Right ventricle myocardium inferior (tissue), 1 donor: ENCODE data around the gene SLC6A9. TPM values are rescaled to one million over a fixed set of nuclear protein-coding genes. Genes with fewer than 3 reads are reported as not detected.

Source experiments
- ATAC-seq: fragments of 200-7000 bp; cut with Tn5 transposase; one replicate; pipeline ENCODE4 v1.9.1; 2020; ENCODE audit warnings: mild to moderate bottlenecking, moderate library complexity
- DNase-seq: peaks from one replicate; pipeline ENCODE4 v3.0.0; 2021; ENCODE audit errors: missing footprints
- intact Hi-C: fragments of 100-400 bp; cut with DNase I; formaldehyde crosslinking; loops from one replicate; pipeline ENCODE4 v1.11.0; 2022
- total RNA-seq: library from RNA; stranded (reverse); fragmentation: NEBNext Ultra II Directional; extraction: Animal tissue kit (Norgen Biotek cat#: 25700); gene quantifications from one replicate; pipeline ENCODE4 v1.2.1, GENCODE V29; 2021
- donor health status: DM: no; HTN: yes; CAD: no; lungs with severe emphysema.

The SLC6A9 gene
- total RNA-seq, 1 donor from 2014 or later: 1.5 TPM

- ATAC-seq (no peak), DNase-seq (no peak)
- intact Hi-C loops: no loop called here
These were observed 2.5 kb upstream of the SLC6A9 start for GRCh38 chr1:44033756-44034155.

GRCh38 chr1:44033041-44033575 lies 1.8 kb upstream of the SLC6A9 start:
- intact Hi-C loops: no loop called here
- ATAC-seq: no peak
- DNase-seq: no peak

GRCh38 chr1:44032170-44032790 lies 1.0 kb upstream of the SLC6A9 start:
- intact Hi-C loops: no loop called here
- no peak for ATAC-seq

GRCh38 chr1:44030605-44031251 lies 534 bp downstream of the SLC6A9 start:
- DNase-seq (no peak), ATAC-seq (peak; percentile 51)
- intact Hi-C loops: no loop called here

More at GRCh38 chr1:44032170-44032790, 1.0 kb upstream of the SLC6A9 start:
- no peak for DNase-seq

GRCh38 chr1:44029911-44030604 lies 1.2 kb downstream of the SLC6A9 start:
- intact Hi-C loops: no loop called here
- peak; percentile 93 for ATAC-seq
- DNase-seq: peak; percentile 96

- no peak for DNase-seq
- ATAC-seq: peak; percentile 9
These were observed 1.9 kb downstream of the SLC6A9 start for GRCh38 chr1:44029260-44029910.

GRCh38 chr1:44027320-44027719 lies 3.9 kb downstream of the SLC6A9 start:
- DNase-seq: no peak
- intact Hi-C loops: no loop called here
- ATAC-seq: no peak

More at GRCh38 chr1:44029260-44029910, 1.9 kb downstream of the SLC6A9 start:
- intact Hi-C loops: no loop called here

GRCh38 chr1:44025816-44026215 lies 5.4 kb downstream of the SLC6A9 start:
- ATAC-seq: no peak
- peak; percentile 33 for DNase-seq
- intact Hi-C loops: no loop called here

- ATAC-seq: no peak
- DNase-seq: no peak
- intact Hi-C loops: no loop called here
These were observed 6.2 kb downstream of the SLC6A9 start for GRCh38 chr1:44024903-44025525.

GRCh38 chr1:44024031-44024902 lies 7.0 kb downstream of the SLC6A9 start:
- intact Hi-C loops: no loop called here
- DNase-seq: peak; percentile 55
- ATAC-seq: no peak

- peak; percentile 43 for DNase-seq
- intact Hi-C loops: no loop called here
- peak; percentile 42 for ATAC-seq
These were observed 9.5 kb downstream of the SLC6A9 start for GRCh38 chr1:44021581-44022321.

GRCh38 chr1:44021156-44021555 lies 10.1 kb downstream of the SLC6A9 start:
- DNase-seq (peak; percentile 9), ATAC-seq (no peak)
- intact Hi-C loops: no loop called here

GRCh38 chr1:44020464-44020863 lies 10.8 kb downstream of the SLC6A9 start:
- DNase-seq: peak; percentile 20

GRCh38 chr1:44019466-44019948 lies 11.8 kb downstream of the SLC6A9 start:
- intact Hi-C loops: no loop called here
- DNase-seq (peak; percentile 56), ATAC-seq (no peak)

More at GRCh38 chr1:44020464-44020863, 10.8 kb downstream of the SLC6A9 start:
- ATAC-seq: no peak
- intact Hi-C loops: no loop called here

GRCh38 chr1:44016890-44017400 lies 14.3 kb downstream of the SLC6A9 start:
- DNase-seq (peak; percentile 53), ATAC-seq (no peak)
- intact Hi-C loops: no loop called here

GRCh38 chr1:44016041-44016889 lies 15.0 kb downstream of the SLC6A9 start:
- peak; percentile 34 for DNase-seq
- ATAC-seq: no peak
- intact Hi-C loops: no loop called here
